HUES64 (cell line): ENCODE measurements around the gene FOXS1.

Experiments used
- H3K27ac ChIP-seq: 2 replicates; pipeline ENCODE4 v1.7.0; 2013; ENCODE audit warnings: low read depth, low read length, inconsistent platforms
- H3K27me3 ChIP-seq: 2 replicates; pipeline ENCODE4 v1.6.1; 2013; ENCODE audit warnings: mild to moderate bottlenecking, low read length; ENCODE audit not compliant: insufficient read depth
- H3K36me3 ChIP-seq: 2 replicates; pipeline ENCODE4 v1.6.1; 2013; ENCODE audit warnings: mild to moderate bottlenecking, low read length; ENCODE audit not compliant: insufficient read depth
- H3K4me1 ChIP-seq: 2 replicates; pipeline ENCODE4 v1.6.1; 2013; ENCODE audit warnings: mild to moderate bottlenecking, low read length, moderate library complexity; ENCODE audit not compliant: insufficient read depth
- H3K4me3 ChIP-seq: 2 replicates; pipeline ENCODE4 v1.5.1; 2013; ENCODE audit warnings: mild to moderate bottlenecking, low read length, moderate library complexity
- H3K9ac ChIP-seq: 2 replicates; pipeline ENCODE4 v1.6.1; 2013; ENCODE audit warnings: mild to moderate bottlenecking, low read depth, low read length
- H3K9me3 ChIP-seq: 2 replicates; pipeline ENCODE4 v1.6.1; 2013; ENCODE audit warnings: low read depth, low read length; ENCODE audit not compliant: insufficient read depth
- WGBS: fragments of 150-250, 120-280 bp; methylation state at CpG from one replicate; pipeline ENCODE4 v1.1.7; 2013; ENCODE audit warnings: missing lambda C conversion rate; 5-methylcytosine and 5-hydroxymethylcytosine counted together

The FOXS1 gene

DNA sequence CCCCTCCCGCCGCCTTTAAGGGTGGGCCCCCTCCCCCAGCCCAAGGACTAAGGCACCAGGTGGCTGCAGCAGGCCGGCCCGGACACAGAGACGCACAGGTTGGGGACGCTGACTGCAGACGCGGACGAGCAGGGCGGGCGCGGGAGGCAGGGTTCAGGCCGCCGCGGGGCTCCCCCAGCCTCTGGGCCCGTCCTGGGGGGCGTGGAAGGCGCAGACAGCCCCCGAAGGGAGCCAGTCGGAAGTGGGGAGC lies 15.7 kb upstream of the FOXS1 start:
- Histone ChIP-seq H3K4me3 (peak overlapping the region; percentile 66), H3K9ac (peak overlapping the region; percentile 63), H3K36me3 (no peaks in the 10 kb centered on the region), H3K4me1 (peaks cover 11% of the 10 kb centered on the region; the same call in 1 of the 2 replicates), H3K27me3 (no peaks in the 10 kb centered on the region; the same call in 1 of the 2 replicates), H3K27ac (peak overlapping the region; percentile 32; the same call in 1 of the 2 replicates), H3K9me3 (no peaks in the 10 kb centered on the region)
- under 1% methylated on average over 20 of the region's 20 CpGs for WGBS

DNA sequence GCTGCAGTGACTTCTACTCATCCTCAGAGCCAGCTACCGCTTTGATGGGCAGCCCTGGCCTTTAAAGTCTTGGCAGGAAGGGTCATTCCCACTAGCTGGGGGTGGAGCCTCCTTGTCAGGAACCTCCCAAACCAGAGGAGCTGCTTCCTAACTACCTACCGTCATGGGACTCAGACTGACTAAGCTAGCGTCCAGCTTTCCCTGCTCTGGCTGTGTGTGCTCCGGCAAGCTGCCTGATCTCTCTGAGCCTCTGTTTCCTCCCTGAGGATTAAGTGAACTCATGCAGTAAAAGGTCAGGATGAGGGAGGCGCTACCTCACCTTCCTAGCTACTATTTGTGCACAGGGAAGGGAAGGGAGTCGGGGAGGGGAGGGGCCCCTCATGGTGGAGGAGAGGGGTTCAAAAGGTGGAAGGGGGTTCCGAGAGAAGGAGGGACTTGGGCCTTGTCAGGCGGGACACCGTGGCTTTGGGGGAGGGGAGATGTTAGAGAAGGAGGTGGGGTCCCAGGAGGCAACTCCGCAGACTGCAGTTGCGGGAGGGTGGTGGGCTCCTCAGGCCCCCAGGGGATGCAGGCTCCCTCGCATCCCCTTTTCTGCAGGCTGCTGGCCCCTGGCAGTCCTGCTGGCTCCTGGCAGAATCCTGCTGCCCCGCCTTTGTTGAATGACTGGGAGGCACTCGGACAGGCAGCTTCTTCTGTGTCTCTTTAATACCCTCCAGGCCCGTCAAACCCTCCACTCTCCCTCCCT lies 15.2 kb upstream of the FOXS1 start:
- no peaks in the 10 kb centered on the region for H3K36me3 ChIP-seq
- H3K9ac ChIP-seq = no peak overlapping the region
- peaks cover 11% of the 10 kb centered on the region; the same call in 1 of the 2 replicates for H3K4me1 ChIP-seq
- peak overlapping the region; percentile 66 for H3K4me3 ChIP-seq
- H3K27me3 ChIP-seq = no peaks in the 10 kb centered on the region; the same call in 1 of the 2 replicates
- no peak overlapping the region for H3K27ac ChIP-seq
- no peaks in the 10 kb centered on the region for H3K9me3 ChIP-seq
- 8% methylated on average over 15 of the region's 15 CpGs for WGBS

DNA sequence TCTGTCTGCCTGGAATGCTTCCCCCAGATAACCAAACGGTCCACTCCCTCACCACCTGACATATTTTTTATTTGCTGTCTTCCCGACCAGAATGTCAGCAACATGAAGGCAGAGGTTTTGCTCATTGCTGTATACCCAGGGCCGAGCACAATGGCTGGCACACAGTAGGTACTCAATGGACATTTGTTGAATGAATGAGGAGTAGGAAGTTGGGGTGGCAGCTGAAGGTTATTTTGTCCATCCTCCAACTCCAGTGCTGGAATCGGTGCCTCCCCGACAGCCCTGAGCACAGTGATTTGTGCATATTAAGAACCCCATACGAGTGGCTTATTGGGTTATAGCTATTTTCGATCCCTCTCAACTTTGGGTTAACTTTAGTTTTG lies 14.6 kb upstream of the FOXS1 start:
- H3K36me3 ChIP-seq = no peaks in the 10 kb centered on the region
- no peaks in the 10 kb centered on the region for H3K9me3 ChIP-seq
- no peaks in the 10 kb centered on the region; the same call in 1 of the 2 replicates for H3K27me3 ChIP-seq
- no peak overlapping the region for H3K27ac ChIP-seq
- no peak overlapping the region for H3K9ac ChIP-seq
- 84% methylated on average over 7 of the region's 7 CpGs for WGBS
- peak overlapping the region; percentile 66 for H3K4me3 ChIP-seq
- H3K4me1 ChIP-seq = peaks cover 11% of the 10 kb centered on the region; the same call in 1 of the 2 replicates

DNA sequence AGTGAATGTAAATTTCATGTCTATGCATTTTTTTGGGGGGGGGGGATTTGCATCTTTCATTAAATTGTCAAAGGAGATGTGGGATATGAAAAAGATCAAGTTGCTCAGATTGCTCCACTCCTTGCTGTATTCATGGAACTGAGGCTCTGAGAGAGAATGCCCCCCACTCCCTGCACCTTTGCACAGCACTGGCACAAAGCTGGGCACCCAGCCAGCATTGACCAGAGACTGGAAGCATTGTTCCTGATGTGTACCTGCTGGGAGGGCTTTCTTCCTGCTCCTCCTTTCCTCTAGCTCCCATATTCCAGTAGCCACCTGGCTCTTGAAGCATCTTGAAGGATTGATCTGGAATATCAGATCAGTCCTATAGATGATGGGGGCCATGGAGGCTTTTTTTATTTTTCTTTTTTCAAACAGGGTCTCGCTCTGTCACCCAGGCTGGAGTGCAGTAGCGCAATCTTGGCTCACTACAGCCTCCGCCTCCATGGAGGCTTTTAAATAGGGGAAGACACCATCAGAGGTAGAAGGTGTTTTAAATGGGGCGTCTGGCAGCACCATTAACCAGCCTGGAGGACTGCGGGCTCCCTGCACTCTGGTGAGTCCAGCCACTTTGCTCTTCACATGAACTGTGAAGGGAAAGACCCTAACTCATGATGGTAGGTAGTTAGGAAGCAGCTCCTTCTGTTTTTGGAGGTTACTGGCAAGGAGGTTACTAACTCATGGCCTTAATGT lies 14.0 kb upstream of the FOXS1 start:
- no peaks in the 10 kb centered on the region; the same call in 1 of the 2 replicates for H3K27me3 ChIP-seq
- H3K9me3 ChIP-seq = no peaks in the 10 kb centered on the region
- no peaks in the 10 kb centered on the region for H3K36me3 ChIP-seq
- WGBS = 90% methylated on average over 5 of the region's 5 CpGs
- no peak overlapping the region for H3K27ac ChIP-seq
- peaks cover 11% of the 10 kb centered on the region; the same call in 1 of the 2 replicates for H3K4me1 ChIP-seq
- H3K9ac ChIP-seq = no peak overlapping the region
- H3K4me3 ChIP-seq = no peak overlapping the region

DNA sequence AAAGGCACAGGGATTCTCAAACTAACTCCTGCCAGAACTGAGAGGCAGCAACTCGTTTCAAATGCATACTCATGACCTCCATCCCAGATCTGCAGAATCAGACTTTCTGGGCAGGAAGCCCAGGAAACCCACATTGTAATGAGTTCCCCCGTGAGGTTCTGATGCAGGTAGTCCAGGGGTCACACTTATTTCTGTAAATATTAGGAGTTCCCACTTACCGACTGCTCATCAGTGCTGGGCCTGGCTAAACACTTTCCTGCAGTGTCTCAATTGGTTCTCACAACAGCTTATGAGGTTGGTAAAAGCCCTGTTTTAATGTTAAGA lies 13.3 kb upstream of the FOXS1 start:
- Histone ChIP-seq H3K27ac (no peak overlapping the region), H3K4me1 (peaks cover 11% of the 10 kb centered on the region; the same call in 1 of the 2 replicates), H3K36me3 (no peaks in the 10 kb centered on the region), H3K9me3 (no peaks in the 10 kb centered on the region), H3K9ac (no peak overlapping the region), H3K4me3 (no peak overlapping the region), H3K27me3 (no peaks in the 10 kb centered on the region; the same call in 1 of the 2 replicates)
- WGBS = 85% methylated on average over 3 of the region's 3 CpGs

DNA sequence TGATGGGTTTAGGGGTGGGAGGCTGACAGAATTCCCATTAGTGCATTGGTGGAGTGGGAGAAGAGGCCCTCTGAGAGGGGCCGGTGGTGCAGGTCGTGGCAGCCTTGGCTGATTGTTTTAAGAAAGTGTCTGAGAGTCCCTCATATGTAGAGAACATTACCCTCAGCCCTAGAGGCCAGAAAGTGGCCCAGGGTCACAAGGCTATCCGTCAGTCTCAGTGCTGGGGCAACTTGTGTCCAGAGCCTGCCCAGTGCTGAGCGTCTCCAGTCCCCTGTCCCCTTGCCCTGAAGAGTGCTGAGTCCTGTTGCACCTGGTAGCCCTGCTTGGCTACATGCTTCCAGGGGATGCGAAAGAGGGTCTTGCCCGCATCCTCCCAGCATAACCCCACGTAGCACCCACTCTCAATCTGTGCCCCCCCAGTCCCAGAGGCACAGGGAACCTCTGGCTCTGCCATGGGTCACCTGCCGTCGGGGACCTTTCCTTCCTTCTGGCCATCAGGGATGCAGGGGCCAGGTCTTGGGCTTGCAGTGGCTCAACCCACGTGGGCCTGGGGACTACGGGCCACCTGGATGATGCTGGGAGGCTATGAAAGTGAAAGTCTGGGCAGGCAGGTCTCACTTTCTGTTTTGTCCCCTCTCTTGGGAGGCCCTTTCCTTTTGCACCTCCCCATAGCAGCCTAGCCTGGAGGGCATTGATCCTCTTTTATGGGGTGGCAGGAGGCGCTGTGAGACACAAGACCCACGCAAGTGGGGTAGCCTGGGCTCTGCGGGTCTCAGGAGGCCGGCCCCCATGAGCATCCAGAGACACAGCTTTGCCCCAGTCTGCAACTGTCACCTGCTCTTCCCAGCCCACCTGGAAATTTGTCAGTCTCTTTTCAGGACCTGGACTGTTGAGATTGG lies 12.7 kb upstream of the FOXS1 start:
- H3K27me3 ChIP-seq = no peaks in the 10 kb centered on the region; the same call in 1 of the 2 replicates
- no peak overlapping the region for H3K27ac ChIP-seq
- H3K9ac ChIP-seq = no peak overlapping the region
- peaks cover 11% of the 10 kb centered on the region; the same call in 1 of the 2 replicates for H3K4me1 ChIP-seq
- H3K4me3 ChIP-seq = no peak overlapping the region
- WGBS = 82% methylated on average over 15 of the region's 15 CpGs
- no peaks in the 10 kb centered on the region for H3K36me3 ChIP-seq
- H3K9me3 ChIP-seq = no peaks in the 10 kb centered on the region

DNA sequence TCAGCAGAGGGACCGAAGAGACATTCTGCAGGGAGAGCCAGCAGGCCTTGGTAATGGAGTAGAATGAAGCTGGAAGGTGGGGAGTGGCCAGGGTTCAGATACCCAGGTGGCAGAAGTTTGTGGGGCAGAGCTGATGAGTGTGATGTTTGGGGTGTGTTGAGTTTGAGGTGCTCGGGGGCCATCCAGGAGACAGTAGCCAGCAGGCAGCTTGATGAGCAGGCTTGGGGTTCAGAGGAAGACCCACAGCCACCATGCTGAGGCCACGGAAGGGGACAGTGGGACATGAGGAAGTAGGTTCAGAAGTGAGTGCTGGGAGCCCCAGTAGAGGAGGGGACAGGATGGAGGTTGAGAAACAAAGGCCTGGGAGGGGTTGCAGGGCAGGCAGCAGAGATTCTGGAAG lies 11.1 kb upstream of the FOXS1 start:
- H3K4me1 ChIP-seq = 0 out of 2 replicates have a peak, but pooled peaks cover 4% of the 10 kb centered on the region
- no peaks in the 10 kb centered on the region for H3K36me3 ChIP-seq
- no peak overlapping the region for H3K27ac ChIP-seq
- no peak overlapping the region for H3K4me3 ChIP-seq
- no peak overlapping the region for H3K9ac ChIP-seq
- H3K9me3 ChIP-seq = no peaks in the 10 kb centered on the region
- WGBS = 69% methylated on average over 3 of the region's 3 CpGs
- peaks cover 4% of the 10 kb centered on the region; the same call in 1 of the 2 replicates for H3K27me3 ChIP-seq

DNA sequence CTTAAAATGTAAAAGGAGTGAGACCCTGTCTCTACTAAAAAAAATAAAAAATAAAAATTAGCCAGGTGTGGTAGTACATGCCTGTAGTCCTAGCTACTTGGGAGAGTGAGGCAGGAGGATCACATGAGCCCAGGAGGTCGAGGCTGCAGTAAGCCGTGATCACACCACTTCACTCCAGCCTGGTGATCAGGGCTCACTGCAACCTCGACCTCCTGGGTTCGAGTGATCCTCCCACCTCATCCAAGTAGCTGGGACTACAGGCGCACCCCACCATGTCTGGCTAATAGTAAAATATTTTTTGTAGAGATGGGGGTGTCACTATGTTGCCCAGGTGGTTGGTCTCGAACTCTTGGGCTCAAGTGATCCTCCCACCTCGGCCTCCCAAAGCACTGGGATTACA lies 8.1 kb upstream of the FOXS1 start:
- Histone ChIP-seq H3K4me1 (no peaks in the 10 kb centered on the region), H3K27ac (no peak overlapping the region), H3K9ac (no peak overlapping the region), H3K36me3 (no peaks in the 10 kb centered on the region), H3K9me3 (no peaks in the 10 kb centered on the region), H3K27me3 (peaks cover 29% of the 10 kb centered on the region), H3K4me3 (no peak overlapping the region)
- 95% methylated on average over 7 of the region's 7 CpGs for WGBS

DNA sequence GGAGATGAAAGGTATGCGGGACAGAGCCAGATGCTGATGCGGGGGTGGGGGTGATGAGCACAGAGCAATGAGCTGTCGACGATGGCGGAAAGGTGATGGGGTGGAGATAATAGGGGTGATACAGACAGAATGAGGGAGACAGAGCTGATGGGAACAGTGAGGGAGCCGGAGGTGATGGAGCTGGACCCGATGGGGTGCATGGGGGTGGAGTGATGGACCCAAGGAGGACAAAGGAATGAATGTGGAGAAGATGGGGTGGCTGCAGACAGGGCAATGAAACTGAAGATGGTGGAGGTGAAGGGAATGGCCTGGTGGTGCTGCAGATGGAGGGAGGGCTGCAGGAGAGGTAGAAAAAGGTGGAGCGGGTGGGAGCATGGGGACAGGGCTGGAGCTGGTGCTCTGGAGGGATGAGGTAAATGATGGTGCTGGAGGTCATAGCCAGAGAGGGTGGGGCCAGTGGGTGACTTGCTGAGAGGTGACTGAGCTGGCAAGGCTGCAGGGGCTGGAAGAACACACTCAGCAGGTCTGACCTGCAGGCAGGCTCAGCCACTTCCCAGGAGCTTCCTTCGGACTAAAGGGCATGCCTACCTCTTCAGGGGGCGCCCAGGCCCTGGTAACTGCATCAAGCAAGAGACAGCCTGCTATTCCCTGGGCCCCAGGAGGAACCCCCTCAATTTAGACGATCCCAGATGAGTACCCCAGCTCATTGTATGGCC lies 6.0 kb upstream of the FOXS1 start:
- Histone ChIP-seq H3K9me3 (no peaks in the 10 kb centered on the region), H3K4me3 (no peak overlapping the region), H3K9ac (no peak overlapping the region), H3K36me3 (no peaks in the 10 kb centered on the region), H3K27me3 (peaks cover 29% of the 10 kb centered on the region), H3K27ac (no peak overlapping the region), H3K4me1 (no peaks in the 10 kb centered on the region)
- 75% methylated on average over 11 of the region's 11 CpGs for WGBS

DNA sequence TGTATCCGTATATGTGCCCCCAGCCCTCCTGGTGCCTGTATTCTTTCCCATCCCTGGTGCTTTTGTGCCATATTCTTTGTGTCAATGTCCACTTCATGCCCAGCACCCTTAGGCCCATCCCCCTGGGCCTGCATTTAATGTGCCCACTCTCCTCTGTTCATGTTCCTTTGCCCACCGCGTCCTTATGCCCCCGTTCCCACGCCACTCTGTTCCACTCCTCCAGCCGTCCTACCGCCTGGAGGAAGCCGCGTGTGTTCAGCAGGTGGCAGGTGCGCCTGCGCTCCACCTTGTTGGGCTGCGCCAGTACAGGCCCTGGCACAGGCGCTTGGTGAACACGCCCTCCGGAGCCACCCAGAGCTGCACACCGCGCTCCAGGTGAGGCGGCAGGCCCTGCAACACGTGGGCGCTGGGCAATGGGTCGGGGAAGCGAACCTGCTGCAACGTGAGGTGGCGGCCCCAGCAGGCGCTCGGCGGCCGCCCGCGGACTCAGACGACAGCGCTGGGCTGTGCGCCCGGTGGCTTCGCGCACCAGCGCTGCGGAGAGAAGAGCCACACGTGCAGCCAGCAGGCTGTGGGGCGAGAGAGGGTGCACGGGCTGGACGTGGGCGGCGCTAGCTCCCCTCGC lies 4.0 kb upstream of the FOXS1 start:
- 88% methylated on average over 45 of the region's 45 CpGs for WGBS
- Histone ChIP-seq H3K27ac (no peak overlapping the region), H3K9ac (no peak overlapping the region), H3K9me3 (no peaks in the 10 kb centered on the region), H3K4me3 (no peak overlapping the region), H3K36me3 (no peaks in the 10 kb centered on the region), H3K27me3 (peaks cover 29% of the 10 kb centered on the region), H3K4me1 (peaks cover 2% of the 10 kb centered on the region; the same call in 1 of the 2 replicates)
